Subcutaneous abdominal adipose tissue (tissue), 5 donors: Measurements from ENCODE around the gene KRTAP20-3.

Experiments
- H3K27ac ChIP-seq: one replicate; pipeline ENCODE4 v1.7.0; 2013; ENCODE audit warnings: low read depth, mild to moderate bottlenecking, inconsistent platforms, low read length, moderate library complexity
- H3K27me3 ChIP-seq, 5 donors: one replicate each; pipeline ENCODE4 v1.7.0; 2013; ENCODE audit warnings: low read length in 5 of 5, inconsistent platforms in 1 of 5; ENCODE audit not compliant: control insufficient read depth in 5 of 5, insufficient read depth in 4 of 5
- H3K36me3 ChIP-seq, 5 donors: one replicate each; pipeline ENCODE4 v1.7.0; 2013; ENCODE audit warnings: low read length in 5 of 5; ENCODE audit not compliant: control insufficient read depth in 5 of 5, insufficient read depth in 5 of 5
- H3K4me1 ChIP-seq, 5 donors: one replicate each; pipeline ENCODE4 v1.7.0; 2013; ENCODE audit warnings: low read length in 5 of 5, mild to moderate bottlenecking in 3 of 5, moderate library complexity in 1 of 5; ENCODE audit not compliant: control insufficient read depth in 5 of 5, insufficient read depth in 5 of 5
- H3K4me3 ChIP-seq, 5 donors: one replicate each; pipeline ENCODE4 v1.7.0; 2013; ENCODE audit warnings: low read length in 5 of 5, low read depth in 1 of 5
- H3K9ac ChIP-seq, 5 donors: one replicate each; pipeline ENCODE4 v1.7.0; 2013; ENCODE audit warnings: low read length in 5 of 5, mild to moderate bottlenecking in 4 of 5, moderate library complexity in 3 of 5
- H3K9me3 ChIP-seq, 5 donors: one replicate each; pipeline ENCODE4 v1.7.0; 2013; ENCODE audit warnings: low read length in 5 of 5; ENCODE audit not compliant: control insufficient read depth in 5 of 5
- donor health status: healthy.
- donor health status: healthy.
- donor health status: healthy.
- donor health status: healthy.
- donor health status: healthy.

KRTAP20-3 gene

GRCh38 chr21:30623362-30623761 is 19.3 kb upstream of the KRTAP20-3 start:
- Histone ChIP-seq H3K27ac (no peak overlapping the region), H3K9me3 (peaks cover 0 to 4% (median 0%) of the 10 kb centered on the region in 5 donors), H3K4me3 (no peak overlapping the region), H3K9ac (no peak overlapping the region), H3K27me3 (no peaks in the 10 kb centered on the region), H3K4me1 (peaks cover 0 to 13% (median 4%) of the 10 kb centered on the region in 5 donors), H3K36me3 (no peaks in the 10 kb centered on the region)

GRCh38 chr21:30625449-30626165 is 17.1 kb upstream of the KRTAP20-3 start:
- no peak overlapping the region for H3K27ac ChIP-seq
- H3K9ac ChIP-seq = no peak overlapping the region
- no peaks in the 10 kb centered on the region for H3K36me3 ChIP-seq
- H3K27me3 ChIP-seq = no peaks in the 10 kb centered on the region
- peaks cover 0 to 13% (median 4%) of the 10 kb centered on the region in 5 donors for H3K4me1 ChIP-seq
- peaks cover 0 to 4% (median 0%) of the 10 kb centered on the region in 5 donors for H3K9me3 ChIP-seq
- H3K4me3 ChIP-seq = no peak overlapping the region

GRCh38 chr21:30628109-30628508 is 14.6 kb upstream of the KRTAP20-3 start:
- H3K36me3 ChIP-seq = no peaks in the 10 kb centered on the region
- H3K4me3 ChIP-seq = no peak overlapping the region
- H3K9ac ChIP-seq = no peak overlapping the region
- H3K9me3 ChIP-seq = peaks cover 0 to 4% (median 0%) of the 10 kb centered on the region in 5 donors
- no peaks in the 10 kb centered on the region for H3K27me3 ChIP-seq
- H3K27ac ChIP-seq = no peak overlapping the region
- H3K4me1 ChIP-seq = peaks cover 0 to 13% (median 4%) of the 10 kb centered on the region in 5 donors

GRCh38 chr21:30629200-30629599 is 13.5 kb upstream of the KRTAP20-3 start:
- no peak overlapping the region for H3K4me3 ChIP-seq
- H3K4me1 ChIP-seq = peaks cover 0 to 13% (median 4%) of the 10 kb centered on the region in 5 donors
- no peak overlapping the region for H3K27ac ChIP-seq
- no peaks in the 10 kb centered on the region for H3K36me3 ChIP-seq
- no peaks in the 10 kb centered on the region for H3K27me3 ChIP-seq
- peaks cover 0 to 4% (median 0%) of the 10 kb centered on the region in 5 donors for H3K9me3 ChIP-seq
- no peak overlapping the region for H3K9ac ChIP-seq

GRCh38 chr21:30634906-30635305 is 7.8 kb upstream of the KRTAP20-3 start, which contains the start of gene KRTAP20-2:
Gene KRTAP20-2, plus strand, starts transcription at chr21:30635206. Its CDS starts 58 bp downstream, at chr21:30635264.
- Histone ChIP-seq H3K27ac (no peak within 1 kb of the TSS), H3K4me3 (no peak within 1 kb of the TSS), H3K4me1 (no peaks in the 10 kb centered on the region), H3K27me3 (no peaks in the 10 kb centered on the region), H3K9ac (no peak within 1 kb of the TSS), H3K36me3 (no peaks in the 10 kb centered on the region), H3K9me3 (no peaks in the 10 kb centered on the region)

- Histone ChIP-seq H3K9ac (no peak overlapping the region), H3K27me3 (no peaks in the 10 kb centered on the region), H3K27ac (no peak overlapping the region), H3K9me3 (peaks cover 0 to 4% (median 0%) of the 10 kb centered on the region in 5 donors), H3K4me3 (no peak overlapping the region), H3K4me1 (no peaks in the 10 kb centered on the region), H3K36me3 (no peaks in the 10 kb centered on the region)
These were observed 4.0 kb upstream of the KRTAP20-3 start for GRCh38 chr21:30638686-30639085.

GRCh38 chr21:30646904-30647414 is 4.3 kb downstream of the KRTAP20-3 start:
- Histone ChIP-seq H3K36me3 (no peaks in the 10 kb centered on the region), H3K4me3 (no peak overlapping the region), H3K27me3 (no peaks in the 10 kb centered on the region)

GRCh38 chr21:30652891-30653290 is 10.2 kb downstream of the KRTAP20-3 start:
- Histone ChIP-seq H3K27ac (no peak overlapping the region), H3K9me3 (peaks cover 0 to 3% (median 0%) of the 10 kb centered on the region in 5 donors), H3K36me3 (no peaks in the 10 kb centered on the region), H3K4me3 (no peak overlapping the region), H3K4me1 (no peaks in the 10 kb centered on the region), H3K9ac (no peak overlapping the region), H3K27me3 (no peaks in the 10 kb centered on the region)

More at GRCh38 chr21:30646904-30647414, 4.3 kb downstream of the KRTAP20-3 start:
- H3K4me1 ChIP-seq = no peaks in the 10 kb centered on the region
- no peak overlapping the region for H3K27ac ChIP-seq
- H3K9me3 ChIP-seq = peaks cover 0 to 7% (median 0%) of the 10 kb centered on the region in 5 donors
- H3K9ac ChIP-seq = no peak overlapping the region

GRCh38 chr21:30668776-30669175 is 26.1 kb downstream of the KRTAP20-3 start:
- H3K9me3 ChIP-seq = peaks cover 0 to 4% (median 0%) of the 10 kb centered on the region in 5 donors
- no peak overlapping the region for H3K4me3 ChIP-seq
- no peak overlapping the region for H3K27ac ChIP-seq
- no peak overlapping the region for H3K9ac ChIP-seq
- H3K4me1 ChIP-seq = peaks cover 0 to 9% (median 3%) of the 10 kb centered on the region in 5 donors
- H3K27me3 ChIP-seq = no peaks in the 10 kb centered on the region
- no peaks in the 10 kb centered on the region for H3K36me3 ChIP-seq

- no peaks in the 10 kb centered on the region for H3K36me3 ChIP-seq
- H3K9me3 ChIP-seq = peaks cover 0 to 4% (median 0%) of the 10 kb centered on the region in 5 donors
- no peak overlapping the region for H3K4me3 ChIP-seq
- no peak overlapping the region for H3K27ac ChIP-seq
- H3K9ac ChIP-seq = no peak overlapping the region
- no peaks in the 10 kb centered on the region for H3K4me1 ChIP-seq
- no peaks in the 10 kb centered on the region for H3K27me3 ChIP-seq
These were observed 30.5 kb downstream of the KRTAP20-3 start for GRCh38 chr21:30672985-30673650.
